ENCODE measurements around the gene LY6G5B. TPM values are rescaled to one million over a fixed set of nuclear protein-coding genes. Genes with fewer than 3 reads are reported as not detected.

LY6G5B gene
- total and polyA plus RNA-seq, 2 donors (not counting 1 experiment from before 2014, with no cell fraction given) = 2.0 to 2.8 TPM

GRCh38 chr6:31720196-31720770 is 50.5 kb downstream of the LY6G5B start:
- Histone ChIP-seq H3K36me3 (ENCODE audit: control insufficient read depth, insufficient read depth, low read length) (no peaks in the 10 kb centered on the region), H3K4me3 (replicated peaks in 1 of 4; ENCODE audit: control extremely low read depth in 1 of 4, insufficient read depth in 1 of 4, low read depth in 3 of 4, low read length in 4 of 4) (no peak overlapping the region), H3K4me1 (ENCODE audit: control insufficient read depth, extremely low read depth, insufficient read depth, low read length) (no peaks in the 10 kb centered on the region), H3K4me2 (ENCODE audit: extremely low read depth, insufficient read depth, low read length) (no peak overlapping the region), H4K20me1 (ENCODE audit: control insufficient read depth, extremely low read depth, insufficient read depth, low read length) (no peaks in the 10 kb centered on the region), H3K27me3 (ENCODE audit: control insufficient read depth, insufficient read depth, low read length) (peaks cover 3% of the 10 kb centered on the region), H3K9ac (ENCODE audit: insufficient read depth, low read length) (no peak overlapping the region), H3K9me3 (ENCODE audit: control insufficient read depth, insufficient read depth, low read depth, low read length) (no peaks in the 10 kb centered on the region), H3K27ac (ENCODE audit: insufficient read depth, low read length) (no peak overlapping the region), H3K79me2 (ENCODE audit: control insufficient read depth, insufficient read depth, low read length) (no peaks in the 10 kb centered on the region), H2AFZ (ENCODE audit: low read length) (no peak overlapping the region)
- no peak for DNase-seq (ENCODE audit: low read depth in 2 of 2)
- TF ChIP-seq EZH2 (IDR thresholded peaks at IDR 0.05; ENCODE audit: low read length, missing control alignments) (no peak), CTCF (conservative IDR thresholded peaks at IDR 0.05 in 1 of 2, IDR thresholded peaks at IDR 0.05 in 1 of 2; ENCODE audit: low read depth in 1 of 2, low read length in 2 of 2) (no peak)

DNA sequence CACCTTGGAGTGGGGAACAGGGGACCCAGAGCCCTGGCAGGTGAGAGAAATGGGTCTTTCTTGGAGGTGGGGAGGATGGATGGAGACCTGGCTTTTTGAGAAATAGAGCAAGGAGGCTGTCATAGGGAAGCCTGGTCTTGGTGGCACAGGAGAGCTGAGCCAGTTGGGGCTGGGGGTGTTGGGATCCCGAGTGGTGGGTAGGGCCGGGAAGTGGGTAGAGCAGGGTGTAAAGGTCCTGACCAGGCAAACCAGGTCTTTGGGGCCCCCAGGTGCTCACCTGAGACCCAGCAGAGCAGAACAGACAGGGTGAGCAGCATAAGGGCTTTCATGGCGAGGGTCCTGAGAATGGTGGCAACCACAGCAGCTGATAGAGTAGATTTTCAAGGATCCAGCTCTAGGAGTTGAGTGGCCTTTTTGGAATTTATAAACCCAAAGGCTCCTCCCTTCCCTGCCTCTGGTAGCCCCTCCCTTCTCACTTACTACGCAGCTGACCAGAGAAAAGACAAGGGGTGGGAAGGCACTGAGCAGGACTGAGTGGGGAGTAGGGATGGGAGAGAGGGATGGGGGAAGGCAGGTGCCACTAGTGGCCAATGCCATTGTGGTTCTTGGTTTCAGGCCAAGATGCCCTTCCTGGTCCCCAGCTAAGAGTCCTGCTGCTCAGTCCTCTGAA is 51.7 kb downstream of the LY6G5B start, which contains the start of gene LY6G6C:
TSS of gene LY6G6C (minus strand) at position 396 of the 670 bp plus-strand sequence. CDS start at position 329, 67 bp downstream.
- Histone ChIP-seq H3K4me1 (ENCODE audit: control insufficient read depth, extremely low read depth, insufficient read depth, low read length) (no peaks in the 10 kb centered on the region), H3K36me3 (ENCODE audit: control insufficient read depth, insufficient read depth, low read length) (no peaks in the 10 kb centered on the region), H3K9me3 (ENCODE audit: control insufficient read depth, insufficient read depth, low read depth, low read length) (no peaks in the 10 kb centered on the region), H3K27ac (ENCODE audit: insufficient read depth, low read length) (no peak within 1 kb of the TSS), H3K4me2 (ENCODE audit: extremely low read depth, insufficient read depth, low read length) (no peak within 1 kb of the TSS), H3K79me2 (ENCODE audit: control insufficient read depth, insufficient read depth, low read length) (no peaks in the 10 kb centered on the region), H3K4me3 (replicated peaks in 1 of 4; ENCODE audit: control extremely low read depth in 1 of 4, insufficient read depth in 1 of 4, low read depth in 3 of 4, low read length in 4 of 4) (no peak within 1 kb of the TSS), H2AFZ (ENCODE audit: low read length) (no peak within 1 kb of the TSS), H3K27me3 (ENCODE audit: control insufficient read depth, insufficient read depth, low read length) (peaks cover 3% of the 10 kb centered on the region), H4K20me1 (ENCODE audit: control insufficient read depth, extremely low read depth, insufficient read depth, low read length) (no peaks in the 10 kb centered on the region), H3K9ac (ENCODE audit: insufficient read depth, low read length) (no peak within 1 kb of the TSS)
- no peak for DNase-seq (ENCODE audit: low read depth in 2 of 2)
- TF ChIP-seq EZH2 (IDR thresholded peaks at IDR 0.05; ENCODE audit: low read length, missing control alignments) (no peak), CTCF (conservative IDR thresholded peaks at IDR 0.05 in 1 of 2, IDR thresholded peaks at IDR 0.05 in 1 of 2; ENCODE audit: low read depth in 1 of 2, low read length in 2 of 2) (no peak)

DNA sequence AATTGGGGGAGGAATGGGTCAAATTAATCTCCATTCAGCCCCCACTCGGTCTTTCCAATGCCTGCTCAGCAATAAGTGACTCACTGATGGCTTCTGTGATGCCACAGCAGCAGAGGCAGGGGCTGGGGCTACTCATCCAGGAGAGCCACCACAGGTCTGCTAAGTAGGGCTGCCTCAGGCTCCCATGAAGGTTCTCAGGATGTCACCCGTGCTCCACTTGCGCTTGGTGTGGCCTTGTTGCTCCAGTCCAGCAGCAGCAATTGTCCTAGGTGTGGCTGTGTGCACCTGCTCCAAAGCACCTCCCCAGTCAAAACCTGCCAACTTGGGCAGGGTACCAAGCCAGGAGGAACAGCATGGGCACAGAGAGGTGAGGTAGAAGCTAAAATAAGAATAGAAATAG is 52.4 kb downstream of the LY6G5B start:
- Histone ChIP-seq H2AFZ (ENCODE audit: low read length) (no peak overlapping the region), H3K27ac (ENCODE audit: insufficient read depth, low read length) (no peak overlapping the region), H3K4me3 (replicated peaks in 1 of 4; ENCODE audit: control extremely low read depth in 1 of 4, insufficient read depth in 1 of 4, low read depth in 3 of 4, low read length in 4 of 4) (no peak overlapping the region), H3K4me2 (ENCODE audit: extremely low read depth, insufficient read depth, low read length) (no peak overlapping the region), H3K4me1 (ENCODE audit: control insufficient read depth, extremely low read depth, insufficient read depth, low read length) (no peaks in the 10 kb centered on the region), H4K20me1 (ENCODE audit: control insufficient read depth, extremely low read depth, insufficient read depth, low read length) (no peaks in the 10 kb centered on the region), H3K36me3 (ENCODE audit: control insufficient read depth, insufficient read depth, low read length) (peaks cover 6% of the 10 kb centered on the region), H3K9me3 (ENCODE audit: control insufficient read depth, insufficient read depth, low read depth, low read length) (no peaks in the 10 kb centered on the region), H3K79me2 (ENCODE audit: control insufficient read depth, insufficient read depth, low read length) (no peaks in the 10 kb centered on the region), H3K27me3 (ENCODE audit: control insufficient read depth, insufficient read depth, low read length) (peaks cover 3% of the 10 kb centered on the region), H3K9ac (ENCODE audit: insufficient read depth, low read length) (no peak overlapping the region)
- DNase-seq (ENCODE audit: low read depth in 2 of 2) = no peak
- no peak for TF ChIP-seq EZH2 (IDR thresholded peaks at IDR 0.05; ENCODE audit: low read length, missing control alignments)
- TF ChIP-seq CTCF (conservative IDR thresholded peaks at IDR 0.05 in 1 of 2, IDR thresholded peaks at IDR 0.05 in 1 of 2; ENCODE audit: low read depth in 1 of 2, low read length in 2 of 2) = no peak

Other genes starting within 250 kb of the LY6G5B start
Only the 30 nearest of the 37 such genes appear.
- not detected in 2 replicates for gene MCCD1, start 141.0 kb upstream of the LY6G5B start, total RNA-seq
- not detected in 2 replicates for gene MCCD1, start 141.0 kb upstream of the LY6G5B start, polyA plus RNA-seq
- gene DDX39B, start 128.0 kb upstream of the LY6G5B start, total RNA-seq = 192 and 370 TPM in 2 replicates
- gene DDX39B, start 128.0 kb upstream of the LY6G5B start, polyA plus RNA-seq = 323 and 410 TPM in 2 replicates
- gene ATP6V1G2, start 123.4 kb upstream of the LY6G5B start, total RNA-seq = 4.1 and 11.2 TPM in 2 replicates
- gene ATP6V1G2, start 123.4 kb upstream of the LY6G5B start, polyA plus RNA-seq = 9.1 and 16.0 TPM in 2 replicates
- 44.3 and 47.5 TPM in 2 replicates for gene NFKBIL1, start 122.4 kb upstream of the LY6G5B start, total RNA-seq
- gene NFKBIL1, start 122.4 kb upstream of the LY6G5B start, polyA plus RNA-seq = 3.7 and 5.1 TPM in 2 replicates
- not detected in 2 replicates for gene LTA, start 97.7 kb upstream of the LY6G5B start, total RNA-seq
- not detected in 2 replicates for gene LTA, start 97.7 kb upstream of the LY6G5B start, polyA plus RNA-seq
- not detected in 2 replicates for gene TNF, start 94.4 kb upstream of the LY6G5B start, total RNA-seq
- not detected in 2 replicates for gene TNF, start 94.4 kb upstream of the LY6G5B start, polyA plus RNA-seq
- not detected in 2 replicates for gene LTB, start 87.6 kb upstream of the LY6G5B start, total RNA-seq
- gene LTB, start 87.6 kb upstream of the LY6G5B start, polyA plus RNA-seq = not detected in 2 replicates
- gene LST1, start 83.7 kb upstream of the LY6G5B start, total RNA-seq = not detected in 2 replicates
- not detected in 2 replicates for gene LST1, start 83.7 kb upstream of the LY6G5B start, polyA plus RNA-seq
- gene NCR3, start 77.0 kb upstream of the LY6G5B start, total RNA-seq = not detected in 2 replicates
- not detected in 2 replicates for gene NCR3, start 77.0 kb upstream of the LY6G5B start, polyA plus RNA-seq
- gene AIF1, start 54.7 kb upstream of the LY6G5B start, total RNA-seq = not detected in 2 replicates
- not detected in 2 replicates for gene AIF1, start 54.7 kb upstream of the LY6G5B start, polyA plus RNA-seq
- gene PRRC2A, start 49.3 kb upstream of the LY6G5B start, total RNA-seq = 22.9 and 46.6 TPM in 2 replicates
- 26.9 and 50.7 TPM in 2 replicates for gene PRRC2A, start 49.3 kb upstream of the LY6G5B start, polyA plus RNA-seq
- 90.9 and 124 TPM in 2 replicates for gene BAG6, start 17.3 kb upstream of the LY6G5B start, total RNA-seq
- gene BAG6, start 17.3 kb upstream of the LY6G5B start, polyA plus RNA-seq = 75.3 and 111 TPM in 2 replicates
- gene APOM, start 14.1 kb upstream of the LY6G5B start, total RNA-seq = 0.99 and 1.0 TPM in 2 replicates
- gene APOM, start 14.1 kb upstream of the LY6G5B start, polyA plus RNA-seq = 3.9 and 5.4 TPM in 2 replicates
- gene C6orf47, start 9.2 kb upstream of the LY6G5B start, total RNA-seq = 20.6 and 26.2 TPM in 2 replicates
- 6.6 and 7.9 TPM in 2 replicates for gene C6orf47, start 9.2 kb upstream of the LY6G5B start, polyA plus RNA-seq
- gene GPANK1, start 5.0 kb upstream of the LY6G5B start, total RNA-seq = 15.0 and 17.2 TPM in 2 replicates
- gene GPANK1, start 5.0 kb upstream of the LY6G5B start, polyA plus RNA-seq = 12.7 and 13.1 TPM in 2 replicates
- 67.2 and 70.9 TPM in 2 replicates for gene CSNK2B, start 3.9 kb upstream of the LY6G5B start, total RNA-seq
- gene CSNK2B, start 3.9 kb upstream of the LY6G5B start, polyA plus RNA-seq = 84.9 and 124 TPM in 2 replicates
- 0.51 and 0.83 TPM in 2 replicates for gene LY6G5C, start 11.1 kb downstream of the LY6G5B start, total RNA-seq
- gene LY6G5C, start 11.1 kb downstream of the LY6G5B start, polyA plus RNA-seq = 2.0 and 2.9 TPM in 2 replicates
- 62.1 and 72.0 TPM in 2 replicates for gene ABHD16A, start 33.3 kb downstream of the LY6G5B start, total RNA-seq
- 24.2 and 25.1 TPM in 2 replicates for gene ABHD16A, start 33.3 kb downstream of the LY6G5B start, polyA plus RNA-seq
- gene LY6G6F, start 36.9 kb downstream of the LY6G5B start, total RNA-seq = not detected in 2 replicates
- not detected in 2 replicates for gene LY6G6F, start 36.9 kb downstream of the LY6G5B start, polyA plus RNA-seq
- not detected in 2 replicates for gene LY6G6D, start 45.4 kb downstream of the LY6G5B start, total RNA-seq
- gene LY6G6D, start 45.4 kb downstream of the LY6G5B start, polyA plus RNA-seq = not detected in 2 replicates
- gene LY6G6C, start 51.8 kb downstream of the LY6G5B start, total RNA-seq = not detected in 2 replicates
- gene LY6G6C, start 51.8 kb downstream of the LY6G5B start, polyA plus RNA-seq = not detected in 2 replicates
- gene MPIG6B, start 53.4 kb downstream of the LY6G5B start, total RNA-seq = not detected in 2 replicates
- gene MPIG6B, start 53.4 kb downstream of the LY6G5B start, polyA plus RNA-seq = not detected in 2 replicates
- gene DDAH2, start 59.3 kb downstream of the LY6G5B start, total RNA-seq = 97.3 and 119 TPM in 2 replicates
- 42.5 and 43.4 TPM in 2 replicates for gene DDAH2, start 59.3 kb downstream of the LY6G5B start, polyA plus RNA-seq
- gene CLIC1, start 66.6 kb downstream of the LY6G5B start, total RNA-seq = 439 and 615 TPM in 2 replicates
- 639 and 788 TPM in 2 replicates for gene CLIC1, start 66.6 kb downstream of the LY6G5B start, polyA plus RNA-seq
- gene MSH5, start 70.0 kb downstream of the LY6G5B start, total RNA-seq = 2.3 and 4.3 TPM in 2 replicates
- gene MSH5, start 70.0 kb downstream of the LY6G5B start, polyA plus RNA-seq = 6.0 and 11.1 TPM in 2 replicates
- gene SAPCD1, start 92.7 kb downstream of the LY6G5B start, total RNA-seq = 0.26 and 0.50 TPM in 2 replicates
- gene SAPCD1, start 92.7 kb downstream of the LY6G5B start, polyA plus RNA-seq = 1.3 and 1.4 TPM in 2 replicates
- under 0.01 and 0.66 TPM in 2 replicates for gene VWA7, start 107.4 kb downstream of the LY6G5B start, total RNA-seq
- 0.16 and 0.60 TPM in 2 replicates for gene VWA7, start 107.4 kb downstream of the LY6G5B start, polyA plus RNA-seq
- 29.8 and 53.5 TPM in 2 replicates for gene VARS1, start 125.8 kb downstream of the LY6G5B start, total RNA-seq
- 16.0 and 31.0 TPM in 2 replicates for gene VARS1, start 125.8 kb downstream of the LY6G5B start, polyA plus RNA-seq
- gene LSM2, start 137.0 kb downstream of the LY6G5B start, total RNA-seq = 23.1 and 24.3 TPM in 2 replicates
- gene LSM2, start 137.0 kb downstream of the LY6G5B start, polyA plus RNA-seq = 34.7 and 68.1 TPM in 2 replicates
- 2.1 and 3.1 TPM in 2 replicates for gene HSPA1L, start 145.3 kb downstream of the LY6G5B start, total RNA-seq
- gene HSPA1L, start 145.3 kb downstream of the LY6G5B start, polyA plus RNA-seq = 0.74 and 0.75 TPM in 2 replicates